Measurements from ENCODE around the gene STPG2. TPM values are rescaled to one million over a fixed set of nuclear protein-coding genes. Genes with fewer than 3 reads are reported as not detected.

STPG2 gene
- total and polyA plus RNA-seq, 7 donors: 0.06 to 0.71 (median 0.33) TPM; not detected in 4

GRCh38 chr4:97587912-97588311, 555.4 kb downstream of the STPG2 start:
- intact Hi-C loops (cut with DNase I): no loop called here
- H3K4me1 ChIP-seq: no peaks in the 10 kb centered on the region
- no peak overlapping the region for H3K4me3 ChIP-seq
- H3K27ac ChIP-seq: no peak overlapping the region
- H3K27me3 ChIP-seq: no peaks in the 10 kb centered on the region
- TF ChIP-seq CTCF (IDR thresholded peaks at IDR 0.05) (no peak), POLR2A (IDR thresholded peaks at IDR 0.05) (no peak), POLR2AphosphoS5 (IDR thresholded peaks at IDR 0.05) (no peak), EP300 (IDR thresholded peaks at IDR 0.05) (no peak)
- no peak for DNase-seq
- no peaks in the 10 kb centered on the region for H3K36me3 ChIP-seq
- H3K9me3 ChIP-seq: no peaks in the 10 kb centered on the region
- 89 to 92% methylated on average over 2 of the region's 2 CpGs for WGBS, 2 donors

DNA sequence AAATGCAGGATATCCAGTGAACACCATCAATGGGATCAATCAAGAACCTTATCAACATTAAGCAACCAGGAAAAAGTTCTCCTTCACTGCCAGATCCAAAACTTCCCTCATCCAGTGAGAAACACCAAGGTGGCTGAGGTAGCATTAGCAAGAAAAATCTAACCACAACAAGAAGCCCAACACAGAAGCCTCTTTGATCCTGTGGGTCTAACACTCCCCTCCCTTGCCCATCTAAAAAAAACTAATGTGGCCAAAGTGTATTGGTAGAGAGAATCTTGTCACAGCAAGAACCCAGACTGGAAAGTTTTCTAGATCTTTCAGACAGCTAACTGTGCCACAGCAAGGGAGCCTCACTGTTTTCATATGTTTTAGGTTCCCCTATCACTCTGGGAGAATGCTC, 558.0 kb downstream of the STPG2 start:
- H3K27me3 ChIP-seq: no peaks in the 10 kb centered on the region
- intact Hi-C loops (cut with DNase I): no loop called here
- no peaks in the 10 kb centered on the region for H3K4me1 ChIP-seq
- H3K27ac ChIP-seq: no peak overlapping the region
- no peak overlapping the region for H3K4me3 ChIP-seq
- no peaks in the 10 kb centered on the region for H3K36me3 ChIP-seq
- H3K9me3 ChIP-seq: no peaks in the 10 kb centered on the region
- TF ChIP-seq POLR2A (IDR thresholded peaks at IDR 0.05) (no peak), CTCF (IDR thresholded peaks at IDR 0.05) (no peak), POLR2AphosphoS5 (IDR thresholded peaks at IDR 0.05) (no peak), EP300 (IDR thresholded peaks at IDR 0.05) (no peak)
- DNase-seq: no peak

- Histone ChIP-seq H3K9me3 (no peaks in the 10 kb centered on the region), H3K4me1 (no peaks in the 10 kb centered on the region), H3K27me3 (no peaks in the 10 kb centered on the region), H3K27ac (no peak overlapping the region), H3K4me3 (no peak overlapping the region), H3K36me3 (no peaks in the 10 kb centered on the region)
- 81% methylated on average over 1 of the region's 1 CpG for WGBS, 2 donors
- TF ChIP-seq EP300 (IDR thresholded peaks at IDR 0.05): no peak
- no peak for TF ChIP-seq POLR2AphosphoS5 (IDR thresholded peaks at IDR 0.05)
- no peak for TF ChIP-seq POLR2A (IDR thresholded peaks at IDR 0.05)
- no peak for TF ChIP-seq CTCF (IDR thresholded peaks at IDR 0.05)
- DNase-seq: no peak
- intact Hi-C loops (cut with DNase I): no loop called here
These were observed 560.4 kb downstream of the STPG2 start for GRCh38 chr4:97582890-97583289.

DNA sequence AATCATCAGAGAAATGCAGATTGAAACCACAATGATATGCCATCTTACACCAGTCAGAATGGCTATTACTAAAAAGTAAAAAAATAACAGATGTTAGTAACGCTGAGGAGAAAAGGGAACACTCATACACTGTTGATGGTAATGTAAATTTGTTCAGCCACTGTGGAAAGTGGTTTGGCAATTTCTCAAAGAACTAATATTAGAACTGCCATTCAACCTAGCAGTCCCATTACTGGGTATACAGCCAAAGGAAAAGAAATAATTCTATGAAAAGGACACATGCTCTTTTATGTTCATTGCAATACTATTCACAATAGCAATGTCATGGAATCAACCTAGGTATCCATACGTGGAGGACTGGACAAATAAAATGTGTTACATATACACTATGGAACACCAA, 566.3 kb downstream of the STPG2 start:
- Histone ChIP-seq H3K27ac (no peak overlapping the region), H3K9me3 (no peaks in the 10 kb centered on the region), H3K36me3 (no peaks in the 10 kb centered on the region), H3K4me3 (no peak overlapping the region), H3K27me3 (no peaks in the 10 kb centered on the region), H3K4me1 (no peaks in the 10 kb centered on the region)
- DNase-seq: no peak
- WGBS, 2 donors: 64 to 73% methylated on average over 2 of the region's 2 CpGs
- TF ChIP-seq POLR2AphosphoS5 (IDR thresholded peaks at IDR 0.05) (no peak), CTCF (IDR thresholded peaks at IDR 0.05) (no peak), EP300 (IDR thresholded peaks at IDR 0.05) (no peak), POLR2A (IDR thresholded peaks at IDR 0.05) (no peak)
- intact Hi-C loops (cut with DNase I): no loop called here

DNA sequence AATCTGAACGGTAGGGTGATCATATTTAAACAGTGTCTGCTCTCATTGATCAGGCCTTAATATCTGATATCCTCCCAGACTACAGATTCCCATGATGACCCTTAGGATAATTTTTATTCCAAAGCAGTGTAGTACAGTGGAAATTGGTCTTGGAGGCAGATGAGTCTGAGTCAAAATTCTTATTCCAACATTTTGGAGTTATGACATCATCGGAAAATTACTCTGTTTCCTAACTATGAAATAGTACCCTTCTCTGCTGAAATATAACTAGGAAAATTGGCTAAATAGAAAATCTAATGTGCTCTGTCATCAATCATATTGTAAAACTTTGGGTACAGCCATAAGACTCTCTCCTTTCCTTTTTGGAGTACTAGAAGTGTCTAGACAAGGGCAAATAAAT, 583.3 kb downstream of the STPG2 start:
- Histone ChIP-seq H3K4me3 (no peak overlapping the region), H3K27me3 (no peaks in the 10 kb centered on the region), H3K9me3 (no peaks in the 10 kb centered on the region), H3K36me3 (no peaks in the 10 kb centered on the region), H3K27ac (no peak overlapping the region), H3K4me1 (no peaks in the 10 kb centered on the region)
- no peak for DNase-seq
- 86 to 89% methylated on average over 2 of the region's 2 CpGs for WGBS, 2 donors
- no peak for TF ChIP-seq POLR2AphosphoS5 (IDR thresholded peaks at IDR 0.05)
- no peak for TF ChIP-seq CTCF (IDR thresholded peaks at IDR 0.05)
- no peak for TF ChIP-seq EP300 (IDR thresholded peaks at IDR 0.05)
- no peak for TF ChIP-seq POLR2A (IDR thresholded peaks at IDR 0.05)
- intact Hi-C loops (cut with DNase I): no loop called here
